ENCODE measurements around the gene SPG21. TPM values are rescaled to one million over a fixed set of nuclear protein-coding genes. Genes with fewer than 3 reads are reported as not detected.

The SPG21 gene
- total RNA-seq, 1 experiment from 2014 or later, result 91.3 TPM

DNA sequence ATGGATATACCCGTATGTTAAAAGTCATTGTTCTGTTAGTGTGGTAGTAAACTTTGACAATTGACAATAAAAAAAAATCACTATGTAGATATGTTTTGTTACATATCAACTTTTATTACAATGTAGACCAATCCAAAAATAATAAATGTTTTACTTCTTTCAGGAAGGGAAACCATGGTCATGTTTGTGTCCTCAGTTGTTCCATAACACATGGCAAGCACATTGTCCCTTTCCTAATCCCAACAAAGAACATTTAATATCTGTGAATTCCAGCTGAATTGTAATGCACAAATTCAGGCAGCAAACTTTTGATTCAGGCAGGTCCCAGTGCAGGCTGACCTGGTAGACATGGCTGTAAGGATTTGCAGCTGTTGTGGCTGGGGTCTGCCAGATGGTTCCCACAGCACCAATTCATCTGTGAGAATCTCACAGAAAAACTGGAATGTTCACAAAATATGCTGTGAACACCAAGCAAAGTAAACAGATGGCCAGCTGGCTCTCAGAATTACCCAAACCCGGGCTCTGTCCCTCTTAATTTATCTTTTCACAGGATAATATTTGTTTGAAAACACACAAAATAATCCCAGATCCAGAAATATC is 1.9 kb upstream of the SPG21 start:
- no peak for DNase-seq (ENCODE audit: low spot score)

DNA sequence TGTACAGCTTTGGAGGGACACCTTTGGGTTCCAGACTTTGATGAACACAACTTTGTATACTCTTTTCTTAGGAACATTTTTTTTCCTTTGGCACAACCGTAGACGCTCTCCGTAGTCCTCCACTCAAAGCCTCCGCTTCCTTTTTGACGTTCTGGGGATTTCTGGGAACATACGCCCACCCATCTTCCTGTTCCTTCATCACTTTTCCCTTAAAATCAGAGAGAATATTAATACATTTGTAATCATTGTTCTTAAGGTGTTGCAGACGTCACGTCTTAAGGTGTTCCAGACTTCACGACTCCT is 405 bp upstream of the SPG21 start:
- DNase-seq (ENCODE audit: low spot score), result no peak

DNA sequence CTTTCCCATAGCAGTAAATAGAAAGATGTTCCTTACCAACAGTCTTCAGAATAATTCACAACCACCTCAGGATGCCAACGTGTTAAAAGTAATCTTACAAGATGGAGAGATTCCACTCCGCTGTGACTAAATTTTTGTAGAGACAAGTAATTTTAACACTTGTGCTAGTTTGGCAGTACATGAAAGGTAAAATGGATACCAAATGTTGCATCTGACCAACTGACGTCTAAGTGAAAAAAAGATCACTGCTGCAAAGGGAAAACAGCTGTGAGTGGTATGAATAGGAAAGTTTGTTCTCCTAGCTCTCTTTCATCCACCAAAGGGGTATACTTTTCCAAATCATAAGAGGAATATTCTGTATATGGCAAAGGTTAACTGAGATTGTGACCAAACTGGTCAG is 2.6 kb downstream of the SPG21 start:
- DNase-seq (ENCODE audit: low spot score), result no peak

DNA sequence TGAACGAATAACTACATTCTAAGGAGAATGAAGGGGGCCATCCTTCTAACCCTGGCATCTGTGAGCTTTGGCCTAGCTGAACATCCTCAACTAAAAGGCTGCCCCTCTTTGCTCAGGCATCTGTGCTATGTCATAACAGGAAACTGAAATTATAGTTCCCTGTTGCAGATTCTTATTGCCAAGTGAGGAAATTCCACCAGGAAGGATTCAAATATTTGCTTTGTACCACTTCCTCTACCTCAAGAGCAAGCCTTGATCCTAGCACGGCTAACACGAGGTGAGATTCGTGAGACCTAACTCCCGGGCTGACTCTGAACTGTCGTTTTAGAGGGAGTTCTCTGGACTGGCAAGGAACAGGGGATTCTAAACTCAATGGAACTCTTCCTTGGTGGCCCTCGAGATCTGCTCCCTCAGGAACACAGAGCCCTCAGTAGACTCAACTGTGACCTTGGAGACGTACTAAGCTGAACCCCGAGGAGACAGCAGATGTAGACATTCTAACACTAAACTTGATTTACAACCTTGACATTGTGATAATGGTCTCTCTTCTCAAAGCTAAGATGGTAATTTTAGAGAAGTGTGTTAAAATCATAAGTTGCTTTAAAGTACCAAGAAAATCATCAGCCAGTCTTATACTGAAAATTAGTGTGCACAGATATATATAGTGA is 4.2 kb downstream of the SPG21 start:
- DNase-seq (ENCODE audit: low spot score), result no peak

DNA sequence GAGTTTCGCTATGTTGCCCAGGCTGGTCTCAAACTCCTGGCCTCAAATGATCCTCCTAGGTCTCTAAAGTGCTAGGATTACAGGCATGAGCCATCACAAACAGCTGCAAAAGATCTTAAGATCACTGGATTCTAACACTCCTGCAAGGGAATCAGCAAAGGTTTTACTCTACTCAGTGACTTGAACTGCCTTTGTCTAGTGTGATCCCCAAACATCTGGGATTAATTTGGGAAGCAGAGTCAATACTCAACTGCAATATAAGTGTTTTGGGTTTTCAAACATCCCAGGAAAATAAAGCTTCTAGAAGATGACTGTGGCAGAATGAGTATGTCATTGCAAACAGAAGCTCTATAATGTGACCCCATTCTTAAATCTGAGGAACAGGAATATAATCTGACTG is 7.2 kb downstream of the SPG21 start:
- no peak for DNase-seq (ENCODE audit: low spot score)

DNA sequence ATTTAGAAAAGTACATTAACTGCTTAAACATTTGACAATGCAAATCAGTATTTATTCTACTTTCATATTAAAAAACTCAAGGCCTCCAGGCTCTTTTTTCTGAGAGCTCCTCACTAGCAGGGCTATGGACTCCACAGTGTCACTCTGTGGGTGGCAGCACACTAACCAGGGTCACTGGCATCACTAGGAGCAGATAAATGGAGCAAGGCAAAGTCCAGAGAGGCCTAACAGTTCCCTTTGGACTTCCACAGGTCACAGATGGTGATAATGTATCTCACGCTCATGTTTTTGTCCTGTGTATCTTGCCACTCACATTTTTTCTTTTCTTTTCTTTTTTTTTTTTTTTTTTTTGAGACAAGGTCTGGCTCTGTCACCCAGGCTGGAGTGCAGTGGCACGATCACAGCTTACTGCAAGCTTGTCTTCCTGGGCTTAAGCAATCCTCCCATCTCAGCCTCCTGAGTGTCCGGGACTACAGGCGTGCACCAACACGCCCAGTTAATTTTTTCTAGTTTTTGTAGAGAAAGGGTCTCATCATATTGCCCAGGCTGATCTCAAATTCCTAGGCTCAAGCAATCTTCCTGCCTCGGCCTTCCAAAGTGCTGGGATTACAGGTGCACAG is 7.8 kb downstream of the SPG21 start:
- DNase-seq (ENCODE audit: low spot score), result no peak

DNA sequence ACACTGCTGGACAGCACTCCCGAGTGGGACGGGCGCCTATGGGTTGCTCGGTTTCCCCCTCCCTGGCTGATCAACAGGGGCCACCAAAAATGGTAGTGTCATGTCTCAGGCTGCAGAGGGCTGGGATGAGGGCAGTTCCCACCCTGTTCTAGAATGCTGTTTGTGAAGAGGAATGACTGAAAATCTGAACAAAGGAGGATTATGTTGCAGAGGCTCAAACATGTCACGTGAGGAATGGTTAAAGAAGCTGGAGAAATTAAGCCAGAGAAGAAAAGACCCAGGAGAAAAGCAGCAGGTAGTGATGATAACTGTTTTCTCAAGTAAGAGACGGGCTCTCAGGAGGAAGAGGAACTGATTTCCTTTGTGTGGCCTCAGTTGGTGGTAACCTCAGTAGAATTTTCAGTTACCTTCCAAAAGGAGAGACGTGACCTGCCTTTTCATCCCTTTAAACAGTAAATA is 10.4 kb downstream of the SPG21 start:
- DNase-seq (ENCODE audit: low spot score), result no peak

DNA sequence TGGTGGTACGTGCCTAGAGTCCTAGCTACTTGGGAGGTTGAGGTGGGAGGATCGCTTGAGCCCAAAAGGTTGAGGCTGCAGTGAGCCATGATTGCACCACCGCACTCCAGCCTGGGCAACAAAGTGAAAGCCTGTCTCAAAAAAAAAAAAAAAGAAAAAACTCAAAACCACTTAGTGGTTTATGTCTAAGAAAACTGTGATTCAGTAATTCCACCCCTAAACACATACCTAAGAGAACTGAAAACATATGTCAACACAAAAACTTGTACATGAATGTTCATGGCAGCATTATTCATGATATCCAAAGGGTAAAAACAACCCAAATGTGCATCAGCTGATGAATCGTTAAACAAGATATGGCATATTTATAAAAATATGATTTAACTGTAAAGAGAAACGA is 14.3 kb downstream of the SPG21 start:
- no peak for DNase-seq (ENCODE audit: low spot score)

DNA sequence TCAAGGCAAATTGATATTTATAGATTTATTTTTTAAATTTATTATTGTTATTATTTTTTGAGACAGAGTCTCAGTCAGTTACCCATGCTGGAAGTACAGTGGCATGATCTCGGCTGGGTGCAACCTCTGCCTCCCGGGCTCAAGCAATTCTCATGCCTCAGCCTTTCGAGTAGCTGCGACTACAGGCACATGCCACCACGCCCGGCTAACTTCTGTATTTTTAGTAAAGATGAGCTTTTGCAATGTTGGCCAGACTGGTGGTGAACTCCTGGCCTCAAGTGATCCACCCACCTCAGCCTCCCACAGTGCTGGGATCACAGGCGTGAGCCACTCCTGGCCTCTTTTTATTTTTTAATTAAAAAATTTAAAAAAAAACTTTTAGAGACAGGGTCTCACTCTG is 19.0 kb downstream of the SPG21 start:
- no peak for DNase-seq (ENCODE audit: low spot score)

DNA sequence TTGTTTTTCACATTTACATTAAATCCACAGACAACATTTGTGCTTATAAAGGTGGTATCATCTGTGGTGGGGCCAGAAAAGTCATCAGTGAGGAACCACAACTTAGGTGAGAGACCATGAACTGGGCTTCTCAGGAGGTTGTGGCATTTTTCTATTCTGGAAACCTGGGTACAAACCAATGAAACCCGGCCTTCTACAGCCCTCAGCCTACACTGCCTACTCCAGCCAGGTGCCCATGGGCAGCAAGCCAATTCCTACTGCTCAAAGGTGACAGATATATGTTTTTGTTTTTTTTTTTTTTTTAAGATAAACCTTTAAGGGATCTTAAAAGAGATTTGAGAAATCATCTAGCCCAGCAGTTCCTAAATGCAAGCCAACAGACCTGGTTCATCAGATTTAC is 20.3 kb downstream of the SPG21 start:
- no peak for DNase-seq (ENCODE audit: low spot score)

DNA sequence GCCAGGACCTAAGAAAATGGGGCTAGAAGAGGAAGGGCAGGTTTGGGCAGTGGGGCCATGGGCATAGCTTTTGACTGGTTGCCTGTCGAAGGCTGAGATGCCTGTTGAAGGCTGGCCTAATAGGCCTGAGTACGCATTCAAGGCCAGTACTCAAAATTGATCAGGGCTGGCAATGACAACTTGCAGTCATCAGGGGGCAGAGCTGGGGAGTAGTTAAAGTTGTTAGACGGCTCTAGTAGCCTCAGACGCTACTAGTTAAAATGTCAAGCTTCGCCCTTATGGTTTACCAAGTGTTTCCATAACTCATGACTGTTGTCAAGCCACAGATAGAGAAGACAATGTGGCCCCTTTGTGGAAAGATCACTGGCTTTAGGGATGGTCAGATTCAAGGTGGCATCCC is 28.7 kb downstream of the SPG21 start:
- no peak for DNase-seq (ENCODE audit: low spot score)

DNA sequence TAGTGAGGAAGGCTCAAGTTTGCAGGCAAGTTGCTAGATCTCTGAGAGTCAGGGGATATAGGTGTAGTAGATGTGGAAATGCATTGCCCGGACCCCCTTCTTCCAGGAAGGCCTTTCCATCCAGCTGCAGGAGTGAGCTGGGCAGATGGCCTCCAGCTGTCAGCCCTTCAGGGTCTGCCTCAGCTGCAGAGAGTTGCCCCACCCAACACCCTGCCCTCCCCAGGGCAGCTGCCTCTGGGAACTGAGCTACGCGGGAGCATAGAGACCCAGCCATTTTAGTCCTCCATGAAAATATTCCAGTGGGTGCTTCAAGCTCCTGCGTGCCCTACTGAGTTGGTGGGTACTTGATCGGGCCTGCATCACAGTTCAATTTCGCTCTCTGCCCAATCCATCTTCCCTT is 29.6 kb downstream of the SPG21 start:
- no peak for DNase-seq (ENCODE audit: low spot score)

DNA sequence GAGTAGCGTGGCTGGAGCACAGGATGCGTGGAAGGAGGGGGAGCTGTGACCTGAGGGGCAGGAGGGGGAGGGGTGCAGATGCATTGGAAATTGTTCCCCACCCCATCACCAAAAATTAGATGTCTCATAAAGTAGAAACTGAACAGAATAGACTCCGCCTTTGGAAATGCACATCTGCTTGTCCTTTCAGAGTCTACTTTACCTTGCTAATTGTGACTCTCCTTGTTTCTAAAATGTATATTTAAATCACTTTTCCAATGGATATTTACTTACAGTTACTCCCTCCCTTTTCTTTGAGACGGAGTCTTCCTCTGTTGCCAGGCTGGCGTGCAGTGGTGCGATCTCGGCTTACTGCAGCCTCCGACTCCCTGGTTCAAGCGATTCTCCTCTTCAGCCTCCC is 30.6 kb downstream of the SPG21 start:
- no peak for DNase-seq (ENCODE audit: low spot score)

DNA sequence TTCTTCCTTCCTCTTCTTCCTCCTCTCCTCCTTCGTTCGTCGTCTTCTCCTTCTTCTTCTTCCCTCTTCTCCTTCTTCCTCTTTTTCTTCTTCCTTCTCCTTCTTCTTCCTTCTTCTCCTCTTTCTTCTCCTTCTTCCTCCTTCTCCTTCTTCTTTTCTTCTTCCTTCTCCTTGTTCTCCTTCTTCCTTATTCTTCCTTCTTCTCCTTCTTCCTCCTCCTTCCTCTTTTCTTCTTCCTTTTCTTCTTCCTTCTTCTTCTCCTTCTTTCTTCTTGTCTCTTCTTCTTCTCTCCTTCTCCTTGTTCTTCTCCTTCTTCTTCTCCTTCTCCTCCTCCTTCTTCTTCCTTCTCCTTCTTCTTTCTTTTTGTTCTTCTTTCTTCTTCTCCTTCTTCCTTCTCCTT is 35.3 kb downstream of the SPG21 start:
- no peak for DNase-seq (ENCODE audit: low spot score)

DNA sequence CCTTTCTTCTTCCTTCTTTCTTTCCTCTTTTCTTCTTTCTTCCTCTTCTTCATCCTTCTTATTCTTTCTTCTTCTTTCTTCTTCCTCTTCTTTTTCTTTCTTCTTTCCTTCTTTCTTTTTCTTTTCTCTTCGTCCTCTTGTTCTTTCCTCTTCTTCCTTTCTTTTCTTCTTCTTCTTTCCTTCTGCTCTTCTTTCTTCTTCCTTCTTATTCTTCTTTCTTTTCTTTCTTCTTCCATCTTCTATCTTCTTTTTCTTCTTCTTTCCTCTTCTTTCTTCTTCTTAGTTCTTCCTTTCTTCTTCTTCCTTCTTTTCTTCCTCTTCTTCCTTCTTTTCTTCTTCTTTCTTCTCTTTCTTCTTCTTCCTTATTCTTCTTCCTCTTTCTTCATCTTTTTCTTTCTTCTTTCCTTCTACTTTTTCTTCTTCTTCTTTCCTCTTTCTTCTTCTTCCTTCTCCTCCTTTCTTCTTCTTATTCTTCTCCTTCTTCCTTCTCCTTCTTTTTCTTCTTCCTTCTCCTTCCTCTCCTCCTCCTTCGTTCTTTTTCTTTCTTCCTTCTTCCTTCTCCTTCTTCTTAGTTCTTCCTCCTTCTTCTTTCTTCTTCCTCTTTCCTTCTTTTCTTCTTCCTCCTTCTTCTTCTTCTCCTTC is 37.8 kb downstream of the SPG21 start:
- no peak for DNase-seq (ENCODE audit: low spot score)

DNA sequence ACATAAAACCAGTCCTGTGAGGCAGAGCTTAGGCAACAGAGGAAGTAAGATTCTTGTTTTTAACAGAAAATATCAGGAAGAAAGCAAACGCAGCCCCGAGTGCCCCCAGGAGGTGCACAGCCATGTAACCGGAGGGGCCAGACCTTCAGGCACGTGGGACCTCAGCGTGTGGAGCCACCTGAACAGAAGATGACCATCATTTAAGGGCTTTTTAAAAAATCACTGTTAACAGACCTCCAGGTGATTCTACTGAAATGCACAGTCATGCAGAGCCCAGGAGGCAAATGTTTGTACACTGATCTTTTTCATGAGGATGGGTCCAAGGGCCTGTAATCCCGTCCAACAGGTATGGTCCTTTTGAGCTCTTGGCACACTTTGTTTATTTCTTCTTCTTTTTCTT is 38.8 kb downstream of the SPG21 start:
- DNase-seq (ENCODE audit: low spot score), result no peak

DNA sequence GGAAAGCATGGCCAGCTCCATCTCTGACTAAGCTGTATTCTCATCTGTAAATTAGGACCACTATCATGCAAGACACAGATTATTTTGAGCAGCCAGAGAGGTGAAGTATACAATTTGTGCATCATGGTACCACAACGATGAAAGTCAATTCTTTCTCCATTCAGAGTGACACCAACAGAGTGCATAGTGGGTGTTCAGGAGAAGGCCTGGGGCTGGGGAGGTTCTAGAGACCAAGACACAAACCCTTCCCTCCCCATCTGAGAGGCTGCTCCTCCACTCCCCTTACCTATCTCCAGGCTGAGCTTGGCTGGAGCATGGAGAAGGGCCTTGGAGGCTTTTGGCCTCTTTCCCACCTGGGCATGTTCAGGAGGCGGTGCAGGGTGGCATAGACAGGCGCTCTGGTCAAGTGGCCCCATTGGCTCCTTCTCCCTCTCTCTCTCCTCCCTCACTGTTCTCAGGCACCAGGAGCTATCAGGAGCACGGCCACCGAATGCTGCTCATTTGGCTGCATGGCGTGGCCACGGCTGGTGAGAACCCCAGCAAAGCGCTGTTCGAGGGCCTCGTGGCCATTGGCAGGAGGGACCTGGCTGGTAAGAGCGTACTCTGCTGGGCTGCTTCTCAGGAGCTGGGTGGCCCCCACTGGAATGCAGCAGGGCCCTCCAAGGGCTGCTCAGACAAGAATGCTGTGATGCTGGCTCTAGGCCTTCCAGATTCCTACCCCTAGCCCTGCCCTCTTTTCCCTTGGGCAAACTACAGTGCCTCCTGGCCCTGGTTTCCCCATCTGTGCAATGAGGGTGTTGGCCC is 40.1 kb downstream of the SPG21 start:
- no peak for DNase-seq (ENCODE audit: low spot score)

DNA sequence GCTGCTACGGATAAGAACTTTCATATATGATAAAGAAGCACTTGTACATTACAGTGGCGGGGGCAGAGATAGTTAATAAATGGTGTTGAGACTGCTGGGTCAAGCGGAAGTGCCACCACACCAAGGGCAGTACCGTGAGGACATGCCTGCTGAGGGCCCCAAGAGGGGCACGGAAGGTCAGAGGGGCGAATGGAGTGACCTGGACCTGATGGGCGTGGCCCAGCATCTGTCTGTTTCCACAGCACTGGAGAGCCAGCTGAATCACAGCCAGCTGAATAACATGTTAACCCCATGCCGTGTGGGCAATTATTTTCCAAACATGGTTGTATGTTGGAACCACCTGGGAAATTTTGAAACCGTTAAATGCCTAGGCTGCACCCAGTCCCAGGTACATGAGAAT is 40.8 kb downstream of the SPG21 start:
- no peak for DNase-seq (ENCODE audit: low spot score)

DNA sequence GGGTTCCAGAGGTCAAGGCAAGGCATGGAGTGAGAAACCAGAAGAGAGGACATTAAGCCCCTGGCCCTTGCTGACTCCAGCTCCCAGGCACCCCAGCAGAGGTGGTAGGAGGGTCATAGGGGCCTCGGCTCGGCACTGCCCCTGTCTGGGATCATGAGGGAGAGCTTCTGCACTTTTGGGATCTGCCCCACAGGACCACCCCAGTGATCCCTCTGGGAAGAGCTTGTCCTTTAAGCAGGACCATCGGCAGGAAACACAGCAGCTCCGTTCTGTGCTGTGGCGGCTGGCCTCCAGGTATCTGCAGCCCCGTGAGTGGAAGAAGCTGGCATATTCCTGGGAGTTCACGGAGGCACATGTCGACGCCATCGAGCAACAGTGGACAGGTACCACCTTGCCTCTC is 42.5 kb downstream of the SPG21 start:
- DNase-seq (ENCODE audit: low spot score), result no peak

DNA sequence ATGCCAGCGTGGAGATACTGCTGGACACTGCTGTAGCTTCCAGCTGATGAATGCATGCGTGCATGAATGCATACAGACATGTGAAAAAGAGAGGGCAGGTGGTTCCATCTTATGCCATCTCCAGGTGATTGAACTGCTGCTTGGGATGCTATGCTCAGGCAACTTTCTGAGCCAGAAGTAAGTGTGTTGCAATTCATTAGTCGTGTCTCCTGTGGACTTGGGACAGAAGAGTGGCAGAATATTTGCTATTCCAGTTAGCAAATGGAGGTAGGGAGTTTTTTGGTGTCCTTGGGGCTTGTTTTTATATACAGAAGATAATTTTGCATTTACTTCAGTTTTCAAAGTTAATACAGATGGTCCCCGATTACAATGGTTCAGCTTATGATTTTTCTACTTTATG is 44.8 kb downstream of the SPG21 start:
- no peak for DNase-seq (ENCODE audit: low spot score)

DNA sequence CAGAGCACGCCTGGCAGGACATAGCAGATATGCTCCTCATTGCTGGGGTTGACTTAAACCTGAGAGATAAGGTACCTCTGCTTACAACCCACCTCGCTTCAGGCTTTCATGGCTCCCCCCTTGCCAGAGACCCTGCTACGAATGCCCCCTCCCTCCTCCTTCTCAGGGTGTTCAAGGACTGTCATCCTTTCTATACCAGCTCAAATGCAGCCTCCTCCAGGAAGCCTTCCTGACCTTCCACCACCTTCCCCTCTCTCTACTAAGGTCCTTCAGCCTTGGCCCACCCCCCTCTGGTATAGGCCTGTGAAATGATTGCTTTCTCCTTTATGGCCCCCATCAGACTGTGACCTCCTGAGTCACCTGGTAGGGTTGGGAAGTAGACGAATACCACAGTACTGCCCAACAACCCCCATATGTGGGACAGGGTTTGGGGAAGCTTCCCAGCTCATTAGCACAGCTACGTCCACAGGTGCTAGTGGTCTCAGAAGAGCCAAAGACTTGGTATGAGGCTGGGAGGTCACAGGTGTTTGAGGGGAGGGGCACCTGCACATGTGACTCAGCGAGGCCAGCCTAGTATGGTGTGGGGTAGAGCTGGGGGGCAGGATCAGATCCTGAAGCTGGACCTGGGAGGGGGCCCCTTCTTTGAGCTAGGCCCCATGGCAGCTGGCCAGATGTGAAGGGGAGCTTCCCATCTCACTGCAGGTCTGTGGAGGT is 46.0 kb downstream of the SPG21 start:
- no peak for DNase-seq (ENCODE audit: low spot score)

DNA sequence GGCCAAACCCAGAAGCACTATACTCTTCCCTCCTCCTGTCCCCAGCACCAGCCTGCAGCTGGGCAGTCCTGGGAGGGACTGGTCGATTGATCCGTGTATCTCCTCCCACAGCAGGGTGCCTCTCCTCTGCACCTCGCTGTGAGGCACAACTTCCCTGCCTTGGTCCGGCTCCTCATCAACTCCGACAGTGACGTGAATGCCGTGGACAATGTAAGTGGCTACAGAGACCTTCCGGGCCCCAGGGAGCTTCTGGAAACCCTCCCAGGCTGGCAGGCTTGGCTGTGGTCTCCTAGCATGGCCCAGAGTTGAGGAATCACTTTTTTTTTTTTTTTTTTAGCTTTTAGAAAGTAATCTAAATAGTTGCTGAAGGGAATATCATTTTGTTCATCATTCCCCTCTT is 47.4 kb downstream of the SPG21 start:
- DNase-seq (ENCODE audit: low spot score), result no peak

Data from H4 (cell line).